AG04449 (cell line): ENCODE measurements around the gene RBM44.

Experiments used
- CTCF ChIA-PET: fragments of 350-600 bp; formaldehyde crosslinking; extraction: SDS; loops from one replicate; lab custom pipeline; 2021; ENCODE audit warnings: antibody characterized with exemption; lab: Yijun Ruan, JAX
- POLR2A ChIA-PET: fragments of 400-600, 350-600 bp; formaldehyde crosslinking; extraction: SDS; loops from one replicate; lab custom pipeline; 2020; ENCODE audit warnings: antibody characterized with exemption, inconsistent platforms; lab: Yijun Ruan, JAX
- DNase-seq: peaks from one replicate; pipeline ENCODE4 v3.0.0-alpha.2; 2010; ENCODE audit warnings: low read depth, low spot score
- H3K4me3 ChIP-seq: 2 replicates; pipeline ENCODE4 v1.5.1; 2011; ENCODE audit warnings: low read depth, mild to moderate bottlenecking, control low read depth, low read length
- TF ChIP-seq, protein P1 (sequence below): IDR thresholded peaks from one replicate; pipeline ENCODE4 v1.5.1; 2011; ENCODE audit warnings: mild to moderate bottlenecking, moderate library complexity, low read length, control low read depth, inconsistent platforms; ENCODE audit not compliant: insufficient read depth; ENCODE audit errors: missing control alignments

RBM44 gene

DNA sequence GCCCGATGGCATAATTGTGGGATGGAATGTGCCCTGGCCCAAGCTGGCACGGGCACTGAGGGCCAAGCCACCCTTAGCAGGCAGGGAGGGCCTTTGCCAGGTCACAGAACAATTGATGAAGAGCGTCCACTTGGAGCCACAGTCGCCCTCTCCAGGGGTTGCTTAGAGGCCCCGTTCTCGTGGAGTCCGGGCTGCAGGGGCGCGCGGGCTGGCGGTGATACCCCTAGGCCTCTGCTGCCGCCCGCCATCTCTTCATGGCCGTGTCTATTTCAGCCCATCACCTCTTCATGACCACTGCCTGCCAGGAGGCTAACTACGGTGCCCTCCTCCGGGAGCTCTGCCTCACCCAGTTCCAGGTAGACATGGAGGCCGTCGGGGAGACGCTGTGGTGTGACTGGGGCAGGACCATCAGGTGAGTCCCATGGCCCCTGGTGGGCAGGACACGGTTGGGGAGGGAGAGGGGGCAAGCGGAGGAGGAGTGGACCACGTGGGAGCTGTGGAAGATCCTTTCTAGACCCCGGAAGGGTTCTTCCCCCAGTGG lies 78.4 kb downstream of the RBM44 start:
- no peak for DNase-seq
- POLR2A ChIA-PET: no interaction called here
- no peak overlapping the region for H3K4me3 ChIP-seq
- TF ChIP-seq, protein P1, sequence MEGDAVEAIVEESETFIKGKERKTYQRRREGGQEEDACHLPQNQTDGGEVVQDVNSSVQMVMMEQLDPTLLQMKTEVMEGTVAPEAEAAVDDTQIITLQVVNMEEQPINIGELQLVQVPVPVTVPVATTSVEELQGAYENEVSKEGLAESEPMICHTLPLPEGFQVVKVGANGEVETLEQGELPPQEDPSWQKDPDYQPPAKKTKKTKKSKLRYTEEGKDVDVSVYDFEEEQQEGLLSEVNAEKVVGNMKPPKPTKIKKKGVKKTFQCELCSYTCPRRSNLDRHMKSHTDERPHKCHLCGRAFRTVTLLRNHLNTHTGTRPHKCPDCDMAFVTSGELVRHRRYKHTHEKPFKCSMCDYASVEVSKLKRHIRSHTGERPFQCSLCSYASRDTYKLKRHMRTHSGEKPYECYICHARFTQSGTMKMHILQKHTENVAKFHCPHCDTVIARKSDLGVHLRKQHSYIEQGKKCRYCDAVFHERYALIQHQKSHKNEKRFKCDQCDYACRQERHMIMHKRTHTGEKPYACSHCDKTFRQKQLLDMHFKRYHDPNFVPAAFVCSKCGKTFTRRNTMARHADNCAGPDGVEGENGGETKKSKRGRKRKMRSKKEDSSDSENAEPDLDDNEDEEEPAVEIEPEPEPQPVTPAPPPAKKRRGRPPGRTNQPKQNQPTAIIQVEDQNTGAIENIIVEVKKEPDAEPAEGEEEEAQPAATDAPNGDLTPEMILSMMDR: no peak
- CTCF ChIA-PET: interaction anchor here (0.8 kb wide), 1 partner anchor 47 kb away, joined by 5 read pairs; no protein-coding TSS in a partner anchor

DNA sequence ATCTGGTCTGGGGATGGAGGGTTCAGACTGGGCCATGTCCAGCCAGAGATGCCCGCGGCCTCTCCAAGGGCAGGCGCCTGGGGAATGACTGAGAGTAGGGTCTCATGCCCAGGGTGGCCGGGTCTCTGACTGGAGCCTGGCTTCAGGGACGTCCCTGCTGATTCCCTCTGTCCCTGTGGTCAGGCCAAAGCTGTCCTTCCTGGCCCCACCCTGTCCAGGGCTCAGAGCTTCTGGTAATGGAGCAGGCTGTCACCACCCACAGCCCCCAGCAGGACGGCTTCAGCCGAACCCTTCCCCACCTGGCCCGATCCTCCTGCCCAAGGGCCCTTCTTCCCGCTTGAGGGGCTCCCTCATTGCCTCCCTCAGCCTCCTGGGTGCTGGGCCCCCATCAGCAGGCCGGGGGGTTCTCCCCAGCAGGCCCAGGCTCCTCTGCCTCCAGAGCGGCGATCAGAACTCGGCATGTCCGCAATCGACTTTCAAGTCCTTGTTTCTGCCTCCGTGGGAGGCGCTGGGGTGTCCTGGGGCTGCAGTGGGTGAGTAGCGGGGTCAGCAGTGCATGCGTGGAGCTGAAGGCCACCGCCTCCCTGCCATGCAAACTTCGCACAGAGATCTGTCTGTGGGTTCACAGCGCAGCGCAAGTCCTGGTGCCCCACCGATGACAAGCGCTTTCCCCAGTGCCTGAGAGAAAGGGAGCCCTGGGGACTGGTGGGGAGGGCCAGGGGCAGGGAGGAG lies 79.2 kb downstream of the RBM44 start:
- DNase-seq: no peak
- TF ChIP-seq, protein P1: no peak
- CTCF ChIA-PET: no interaction called here
- no peak overlapping the region for H3K4me3 ChIP-seq
- POLR2A ChIA-PET: no interaction called here

DNA sequence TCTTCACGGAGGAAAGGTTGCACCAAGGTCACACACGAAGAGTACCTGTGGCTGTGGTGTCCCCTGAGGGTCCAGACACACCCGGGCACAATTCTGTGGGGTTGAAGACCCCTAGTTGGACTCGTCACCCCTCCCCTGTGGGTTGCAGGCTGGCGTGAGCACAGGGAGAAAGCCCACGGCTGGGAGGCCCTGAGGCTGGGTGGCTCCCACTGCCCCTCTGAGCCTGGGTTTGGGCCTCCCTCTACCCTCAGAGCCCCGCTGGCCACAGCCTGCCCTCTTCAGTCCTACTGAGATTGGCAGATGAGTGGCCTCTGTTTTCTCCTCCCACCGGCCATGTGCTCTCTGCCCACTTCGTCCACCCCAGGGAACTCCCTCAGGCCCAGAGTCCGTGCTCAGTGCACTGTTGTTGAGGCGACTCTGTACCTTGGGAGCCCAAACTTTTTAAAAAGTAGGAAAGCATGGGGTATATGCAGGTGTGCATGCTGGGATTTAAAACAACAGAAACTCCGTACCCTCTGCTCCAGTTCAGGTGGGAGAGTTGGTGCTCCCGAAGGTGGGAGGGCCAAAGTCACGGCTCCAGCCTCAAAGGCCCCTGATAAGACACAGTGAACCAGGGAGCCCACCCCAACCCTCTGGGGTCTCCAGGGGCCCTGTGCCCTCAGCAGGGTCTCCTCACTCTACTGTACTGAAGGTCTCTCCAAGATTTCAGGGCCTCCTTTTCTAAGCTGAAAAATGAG lies 79.9 kb downstream of the RBM44 start:
- DNase-seq: no peak
- H3K4me3 ChIP-seq: no peak overlapping the region
- ChIA-PET POLR2A (no interaction called here), CTCF (no interaction called here)
- TF ChIP-seq, protein P1: no peak

DNA sequence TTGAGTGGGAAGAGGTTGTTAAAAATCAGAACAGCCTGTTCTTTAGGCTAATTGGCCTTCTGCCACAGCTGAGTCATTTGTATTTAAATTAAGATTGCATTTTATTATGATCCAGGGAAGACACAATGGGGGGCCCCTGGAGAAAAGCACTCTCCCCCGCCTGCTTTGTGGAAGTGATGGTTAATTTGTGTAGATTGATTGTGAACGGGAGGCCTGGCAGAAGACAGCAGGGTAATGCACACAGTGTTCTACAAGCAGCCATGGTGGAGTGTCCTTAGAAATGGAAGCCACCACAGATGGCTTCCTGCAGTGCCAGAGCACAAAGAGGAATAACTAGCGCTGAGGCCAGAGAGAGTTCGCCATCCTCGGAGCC lies 80.5 kb downstream of the RBM44 start:
- H3K4me3 ChIP-seq: no peak overlapping the region
- CTCF ChIA-PET: no interaction called here
- TF ChIP-seq, protein P1: no peak
- no peak for DNase-seq
- POLR2A ChIA-PET: no interaction called here

DNA sequence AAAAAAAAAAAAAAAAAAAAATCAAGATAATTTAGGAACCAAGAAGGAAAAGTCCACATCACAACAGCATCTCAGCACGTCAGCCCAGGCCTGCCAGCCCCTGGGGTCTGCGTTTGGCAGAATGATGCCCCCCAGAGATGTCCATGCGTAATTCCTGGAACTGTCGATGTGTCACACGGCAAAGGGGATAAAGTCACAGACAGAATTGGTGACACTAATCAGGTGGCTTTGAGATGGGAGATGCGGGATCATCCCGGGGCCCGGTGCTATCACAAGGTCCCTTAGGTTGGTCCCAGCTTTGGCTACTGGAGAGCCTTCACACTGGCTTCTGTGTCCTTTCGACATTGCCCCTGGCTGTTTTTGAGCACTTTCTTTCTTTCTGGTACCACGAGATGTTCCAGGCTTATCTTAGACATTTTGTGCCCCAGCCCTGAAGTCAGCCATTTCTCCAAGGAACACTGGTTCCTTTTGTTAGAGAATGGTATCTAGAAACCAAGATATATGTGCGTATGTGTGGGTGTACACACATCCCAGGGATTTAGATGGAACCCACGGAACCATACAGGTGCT lies 81.5 kb downstream of the RBM44 start:
- TF ChIP-seq, protein P1: no peak
- ChIA-PET CTCF (no interaction called here), POLR2A (no interaction called here)
- H3K4me3 ChIP-seq: no peak overlapping the region
- no peak for DNase-seq
